HG03575 (cell line): ENCODE data around the gene KTN1.

Source experiments
- ATAC-seq: cut with Tn5 transposase; IDR thresholded peaks from one replicate; pipeline ENCODE4 v1.9.1; 2021; ENCODE audit not compliant: unreplicated experiment, insufficient number of reproducible peaks, low FRiP score; ENCODE audit errors: extremely low read depth

Gene KTN1

DNA sequence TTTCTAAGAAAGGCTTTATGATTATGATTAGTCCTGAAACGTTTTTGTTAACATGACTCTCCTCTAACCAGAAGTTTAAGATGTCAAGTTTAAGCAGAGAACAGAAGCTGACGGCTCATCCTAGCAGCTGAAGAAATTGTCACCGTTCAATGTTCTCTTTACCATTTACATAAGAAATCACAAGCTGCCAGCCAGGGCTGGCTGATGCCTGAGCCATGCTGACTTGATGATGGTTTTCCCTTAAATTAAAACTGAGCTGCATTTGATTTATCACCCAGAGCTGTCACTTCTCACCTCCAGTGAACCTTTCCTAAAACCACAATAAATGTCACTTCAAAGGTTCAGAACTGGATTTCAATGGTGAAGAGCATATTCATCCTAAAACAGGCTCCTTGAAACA lies 153.6 kb downstream of the KTN1 start:
- no peak for ATAC-seq
